ENCODE data around the gene LENG8.
"Not testable (repeated sequence)": the region's sequence is repeated elsewhere in the genome, so short reads cannot be mapped to it uniquely, and the experiment has no call there.

The LENG8 gene

DNA sequence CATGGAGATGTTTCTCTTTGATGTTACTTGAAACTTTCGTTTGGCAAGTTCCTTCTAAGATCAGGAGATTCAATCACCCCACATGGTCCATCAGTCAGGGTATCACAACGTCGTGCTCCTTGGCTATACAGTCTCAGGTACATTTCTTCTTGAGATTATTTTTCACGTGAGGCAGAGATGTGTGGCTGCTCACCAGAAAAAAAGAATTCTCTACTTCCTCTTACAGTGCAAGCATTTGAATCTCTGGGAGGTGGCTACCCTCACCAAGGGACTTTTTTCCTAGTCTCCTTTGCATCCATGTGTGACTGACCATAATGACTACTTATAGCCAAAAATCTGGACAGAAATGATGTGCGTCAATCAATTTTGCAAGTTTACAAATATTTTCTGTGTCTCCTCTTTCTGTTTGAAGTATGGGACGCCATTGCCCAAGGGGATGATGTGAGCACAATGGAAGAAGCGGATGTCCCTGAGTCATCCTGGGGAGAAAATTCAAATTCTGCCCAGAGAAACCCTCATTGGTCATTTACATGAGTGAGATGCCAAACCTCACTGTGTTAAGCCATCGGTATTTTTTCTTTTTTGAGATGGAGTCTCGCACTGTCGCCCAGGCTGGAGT, 45.1 kb downstream of the LENG8 start:
- no peak for DNase-seq
- Mint-ChIP-seq H3K27me3 (ENCODE audit: low read depth, poor library complexity) (peaks cover 12% of the 10 kb centered on the region), H3K9me3 (peaks cover 57% of the 10 kb centered on the region), H3K4me1 (no peaks in the 10 kb centered on the region), H3K36me3 (ENCODE audit: low read depth) (no peaks in the 10 kb centered on the region), H3K27ac (no peak overlapping the region), H3K4me3 (no peak overlapping the region)
- TF ChIP-seq, protein P1, sequence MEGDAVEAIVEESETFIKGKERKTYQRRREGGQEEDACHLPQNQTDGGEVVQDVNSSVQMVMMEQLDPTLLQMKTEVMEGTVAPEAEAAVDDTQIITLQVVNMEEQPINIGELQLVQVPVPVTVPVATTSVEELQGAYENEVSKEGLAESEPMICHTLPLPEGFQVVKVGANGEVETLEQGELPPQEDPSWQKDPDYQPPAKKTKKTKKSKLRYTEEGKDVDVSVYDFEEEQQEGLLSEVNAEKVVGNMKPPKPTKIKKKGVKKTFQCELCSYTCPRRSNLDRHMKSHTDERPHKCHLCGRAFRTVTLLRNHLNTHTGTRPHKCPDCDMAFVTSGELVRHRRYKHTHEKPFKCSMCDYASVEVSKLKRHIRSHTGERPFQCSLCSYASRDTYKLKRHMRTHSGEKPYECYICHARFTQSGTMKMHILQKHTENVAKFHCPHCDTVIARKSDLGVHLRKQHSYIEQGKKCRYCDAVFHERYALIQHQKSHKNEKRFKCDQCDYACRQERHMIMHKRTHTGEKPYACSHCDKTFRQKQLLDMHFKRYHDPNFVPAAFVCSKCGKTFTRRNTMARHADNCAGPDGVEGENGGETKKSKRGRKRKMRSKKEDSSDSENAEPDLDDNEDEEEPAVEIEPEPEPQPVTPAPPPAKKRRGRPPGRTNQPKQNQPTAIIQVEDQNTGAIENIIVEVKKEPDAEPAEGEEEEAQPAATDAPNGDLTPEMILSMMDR (IDR thresholded peaks at IDR 0.05): no peak

DNA sequence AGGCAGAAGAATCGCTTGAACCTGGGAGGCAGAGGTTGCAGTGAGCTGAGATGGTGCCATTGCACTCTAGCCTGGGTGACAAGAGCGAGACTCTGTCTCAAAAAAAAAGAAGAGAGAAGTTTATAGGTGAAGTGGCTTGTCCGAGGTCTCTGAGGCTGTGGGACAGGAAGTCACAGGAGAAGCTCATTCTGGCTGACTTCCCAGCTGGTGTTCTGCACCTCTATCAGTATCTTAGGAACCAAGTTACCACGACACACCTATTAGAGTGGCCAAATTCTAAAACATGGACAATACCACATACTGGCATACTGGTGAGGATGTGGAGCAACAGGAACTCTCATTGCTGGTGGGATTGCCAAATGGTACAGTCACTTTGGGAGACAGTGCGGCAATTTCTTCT, 46.3 kb downstream of the LENG8 start:
- H3K27me3 Mint-ChIP-seq (ENCODE audit: low read depth, poor library complexity): peaks cover 12% of the 10 kb centered on the region
- peaks cover 59% of the 10 kb centered on the region for H3K9me3 Mint-ChIP-seq
- H3K4me3 Mint-ChIP-seq; H3K27ac Mint-ChIP-seq; DNase-seq; H3K4me1 Mint-ChIP-seq; H3K36me3 Mint-ChIP-seq (ENCODE audit: low read depth): not testable (repeated sequence)

DNA sequence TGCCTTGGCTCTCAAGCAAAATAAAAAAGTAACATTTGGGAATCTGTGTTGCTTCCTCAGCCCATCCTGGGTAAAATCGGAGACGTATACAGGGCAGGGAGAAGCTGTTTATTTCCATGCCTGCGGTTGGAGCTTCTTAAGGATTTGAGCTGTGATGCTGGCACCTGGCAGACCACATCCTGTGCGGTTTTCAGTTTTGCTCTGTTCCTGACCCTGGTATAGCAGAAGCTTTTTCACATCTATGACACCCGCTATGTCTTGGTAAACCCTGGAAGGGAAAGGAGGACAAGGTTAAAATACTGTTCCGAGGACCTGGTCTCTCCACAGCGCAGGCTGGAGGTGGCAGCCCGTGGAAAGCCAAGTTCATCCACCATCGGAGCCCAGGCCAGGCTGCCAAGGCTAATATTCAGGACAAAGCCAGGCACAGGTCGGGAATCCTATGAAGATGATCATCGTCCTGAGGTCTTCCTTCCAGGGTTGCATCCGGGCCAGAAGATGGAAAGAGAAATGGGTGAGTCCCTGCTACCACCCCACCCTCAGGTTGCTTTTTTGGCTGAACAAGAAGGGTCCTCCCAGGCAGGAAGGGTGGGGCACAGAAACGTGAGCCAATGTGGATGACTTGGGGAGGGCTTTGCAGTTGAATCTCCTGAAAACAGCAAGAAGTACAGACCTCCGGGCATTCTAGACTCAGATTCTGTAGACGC, 48.9 kb downstream of the LENG8 start:
- H3K27me3 Mint-ChIP-seq (ENCODE audit: low read depth, poor library complexity); H3K4me3 Mint-ChIP-seq; DNase-seq; H3K27ac Mint-ChIP-seq; H3K4me1 Mint-ChIP-seq; H3K36me3 Mint-ChIP-seq (ENCODE audit: low read depth): not testable (repeated sequence)
- H3K9me3 Mint-ChIP-seq: peaks cover 60% of the 10 kb centered on the region

DNA sequence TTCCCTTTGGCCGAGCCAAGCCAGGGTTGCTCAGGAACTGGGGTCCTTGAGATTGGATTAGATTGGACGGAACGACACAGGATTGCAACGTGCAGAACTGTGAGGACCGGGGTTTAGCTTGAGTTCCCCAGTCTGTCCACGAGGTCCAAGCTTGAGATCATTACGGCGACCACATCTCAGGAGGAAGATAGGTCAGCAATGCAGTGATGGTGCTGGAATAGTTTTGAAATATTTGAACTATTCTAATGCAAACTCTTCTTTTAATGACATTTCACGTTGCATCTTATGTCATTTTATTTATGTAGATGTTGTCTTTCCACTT, 49.4 kb downstream of the LENG8 start:
- not testable (repeated sequence) for H3K27me3 Mint-ChIP-seq (ENCODE audit: low read depth, poor library complexity); DNase-seq; H3K27ac Mint-ChIP-seq; H3K4me1 Mint-ChIP-seq; H3K36me3 Mint-ChIP-seq (ENCODE audit: low read depth); H3K4me3 Mint-ChIP-seq
- H3K9me3 Mint-ChIP-seq: peaks cover 58% of the 10 kb centered on the region

DNA sequence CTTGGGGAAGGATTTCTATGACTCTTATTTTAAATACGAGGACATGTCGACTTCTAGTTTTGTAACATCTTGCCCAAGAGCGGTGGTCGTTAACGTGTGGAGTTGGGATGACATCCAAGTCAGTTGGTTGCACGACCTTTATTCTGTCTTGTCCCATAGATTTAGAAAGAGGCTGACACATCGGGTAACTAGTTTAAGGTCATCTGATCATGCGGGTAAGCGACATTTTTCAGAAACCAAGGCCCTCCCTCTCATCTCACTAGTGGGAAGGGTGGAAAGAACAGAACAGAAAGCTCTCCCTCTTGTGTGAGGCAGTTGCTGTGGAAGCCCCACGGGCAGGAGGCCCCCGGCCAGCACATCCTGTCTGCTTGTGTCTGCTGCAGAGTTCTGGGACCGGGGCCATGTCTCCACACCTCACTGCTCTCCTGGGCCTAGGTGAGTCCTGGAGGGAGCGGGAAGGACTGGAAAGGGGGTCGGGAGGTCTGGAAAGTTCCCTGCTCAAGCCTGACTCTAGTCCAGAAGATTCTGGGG, 53.6 kb downstream of the LENG8 start, which contains the start of gene LAIR2:
TSS of gene LAIR2 (plus strand) at position 314 of the 531 bp plus-strand sequence. CDS start at position 402, 88 bp downstream.
- no peak within 1 kb of the TSS for H3K4me3 Mint-ChIP-seq
- no peaks in the 10 kb centered on the region for H3K27me3 Mint-ChIP-seq (ENCODE audit: low read depth, poor library complexity)
- H3K9me3 Mint-ChIP-seq: peaks cover 69% of the 10 kb centered on the region
- TF ChIP-seq, protein P1 (IDR thresholded peaks at IDR 0.05): no peak
- no peak for DNase-seq
- H3K4me1 Mint-ChIP-seq: no peaks in the 10 kb centered on the region
- H3K36me3 Mint-ChIP-seq (ENCODE audit: low read depth): no peaks in the 10 kb centered on the region
- no peak within 1 kb of the TSS for H3K27ac Mint-ChIP-seq

DNA sequence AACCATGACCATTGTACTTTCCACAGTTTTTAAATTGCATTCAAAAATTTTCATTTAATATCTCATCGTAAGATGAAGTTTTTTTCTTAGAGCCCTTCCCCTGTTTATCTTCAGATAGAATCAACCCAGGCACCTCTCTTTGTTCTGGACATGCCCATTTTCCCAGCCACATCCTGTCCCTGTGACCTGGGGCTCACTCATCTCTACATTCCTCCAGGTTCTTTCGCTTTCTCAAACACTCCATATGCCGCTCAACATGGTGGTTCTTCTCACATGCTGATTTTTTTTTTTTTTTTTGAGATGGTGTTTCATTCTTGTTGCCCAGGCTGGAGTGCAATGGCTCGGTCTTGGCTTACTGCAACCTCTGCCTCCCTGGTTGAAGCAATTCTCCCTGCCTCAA, 56.5 kb downstream of the LENG8 start:
- not testable (repeated sequence) for H3K27ac Mint-ChIP-seq; H3K27me3 Mint-ChIP-seq (ENCODE audit: low read depth, poor library complexity); DNase-seq; H3K36me3 Mint-ChIP-seq (ENCODE audit: low read depth); H3K4me1 Mint-ChIP-seq; H3K4me3 Mint-ChIP-seq
- H3K9me3 Mint-ChIP-seq: peaks cover 69% of the 10 kb centered on the region

DNA sequence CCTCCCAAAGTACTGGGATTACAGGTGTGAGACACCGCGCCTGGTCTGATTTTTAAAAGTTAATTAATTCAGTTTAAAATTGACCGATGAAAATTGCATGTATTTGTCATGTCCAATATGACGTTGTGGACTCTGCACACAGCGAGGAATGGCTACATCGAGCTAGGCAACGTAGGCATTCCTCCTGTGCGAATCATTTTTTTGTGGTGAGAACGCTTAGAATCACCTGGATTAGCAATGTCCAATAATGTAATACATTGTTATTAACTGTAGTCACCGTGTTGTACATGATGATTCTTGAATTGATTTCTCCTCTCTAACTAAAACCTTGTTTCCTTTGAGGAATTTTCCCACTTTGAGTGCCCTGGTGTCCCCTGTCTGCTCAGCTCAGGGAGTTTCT, 57.1 kb downstream of the LENG8 start:
- no peaks in the 10 kb centered on the region for H3K4me1 Mint-ChIP-seq
- no peak overlapping the region for H3K27ac Mint-ChIP-seq
- no peaks in the 10 kb centered on the region for H3K27me3 Mint-ChIP-seq (ENCODE audit: low read depth, poor library complexity)
- no peaks in the 10 kb centered on the region for H3K36me3 Mint-ChIP-seq (ENCODE audit: low read depth)
- H3K4me3 Mint-ChIP-seq: no peak overlapping the region
- no peak for DNase-seq
- TF ChIP-seq, protein P1 (IDR thresholded peaks at IDR 0.05): no peak
- H3K9me3 Mint-ChIP-seq: peaks cover 66% of the 10 kb centered on the region

DNA sequence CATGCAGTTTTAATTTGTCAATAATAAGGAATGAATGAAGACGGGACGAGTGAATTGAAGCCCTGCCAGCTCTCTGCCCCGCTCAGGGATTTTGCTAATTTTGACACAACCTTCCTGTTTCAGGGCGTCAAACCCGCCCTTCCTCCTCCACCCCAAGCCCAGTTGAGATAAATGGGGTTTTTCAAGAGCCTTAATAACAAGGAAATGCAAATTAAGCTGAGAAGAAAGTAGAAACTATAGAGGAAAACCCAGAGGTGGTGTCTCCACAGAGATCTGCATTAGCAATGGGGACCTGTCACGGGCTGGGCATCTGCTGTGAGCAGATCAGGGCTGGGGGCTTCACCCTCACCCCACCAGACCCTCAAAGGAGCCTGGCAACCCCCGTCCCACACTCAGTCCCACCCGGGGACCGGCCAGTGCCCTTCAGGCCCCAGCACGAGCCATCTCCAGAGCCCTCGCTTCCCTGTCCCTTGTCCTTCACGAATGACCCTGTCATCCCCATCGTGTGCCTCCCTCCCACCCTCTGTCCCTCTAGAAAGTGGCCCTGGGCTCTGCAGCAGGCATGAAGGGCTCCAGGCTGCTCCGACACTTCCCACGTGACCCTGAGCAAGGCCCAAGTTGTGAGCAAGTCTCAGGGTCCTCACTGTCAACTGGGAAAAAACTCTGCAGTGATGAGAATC, 58.2 kb downstream of the LENG8 start:
- peaks cover 68% of the 10 kb centered on the region for H3K9me3 Mint-ChIP-seq
- H3K27ac Mint-ChIP-seq; DNase-seq; H3K4me1 Mint-ChIP-seq; H3K27me3 Mint-ChIP-seq (ENCODE audit: low read depth, poor library complexity); H3K4me3 Mint-ChIP-seq; H3K36me3 Mint-ChIP-seq (ENCODE audit: low read depth): not testable (repeated sequence)

Data from nephron progenitor cell (in vitro differentiated cells).